ENCODE data around the gene NEK1. TPM values are rescaled to one million over a fixed set of nuclear protein-coding genes. Genes with fewer than 3 reads are reported as not detected.

The NEK1 gene
- total RNA-seq, 2 experiments from 2014 or later, result 7.4 to 26.2 TPM

- DNase-seq (ENCODE audit: low spot score), result no peak
- no TSS peak for BruUV-seq (replicated peaks)
- Histone ChIP-seq H3K9me3 (ENCODE audit: low read length) (no peaks in the 10 kb centered on the region), H3K79me2 (ENCODE audit: insufficient read depth, low read depth, low read length) (no peaks in the 10 kb centered on the region), H3K36me3 (ENCODE audit: insufficient read depth, low read length) (no peaks in the 10 kb centered on the region), H2AFZ (ENCODE audit: low read length) (no peak overlapping the region), H3K4me3 (ENCODE audit: low read depth, low read length, poor library complexity, severe bottlenecking) (no peak overlapping the region), H3K4me1 (ENCODE audit: insufficient read depth, low read length, poor library complexity, severe bottlenecking) (no peaks in the 10 kb centered on the region), H3K27ac (ENCODE audit: low read depth, low read length, poor library complexity, severe bottlenecking) (no peak overlapping the region), H3K4me2 (ENCODE audit: low read length) (no peak overlapping the region), H4K20me1 (ENCODE audit: insufficient read depth, low read length) (no peaks in the 10 kb centered on the region), H3K9me2 (ENCODE audit: insufficient read depth, low read length) (no peaks in the 10 kb centered on the region)
- ChIA-PET POLR2A (interaction anchor here (0.5 kb wide), 1 partner anchor 83 kb away, joined by 4 read pairs; no protein-coding TSS in a partner anchor), CTCF (ENCODE audit: unreplicated experiment) (no interaction called here)
- intact Hi-C loops (cut with micrococcal nuclease; ENCODE audit: unreplicated experiment), result no loop called here
- TF ChIP-seq CTCF (conservative IDR thresholded peaks at IDR 0.05; ENCODE audit: low read length), result no peak
- no peak for TF ChIP-seq EZH2phosphoT487 (IDR thresholded peaks at IDR 0.05; ENCODE audit: borderline replicate concordance, low read depth, low read length)
These were observed 245.6 kb downstream of the NEK1 start for GRCh38 chr4:169366821-169367220.

- H2AFZ ChIP-seq (ENCODE audit: low read length), result no peak overlapping the region
- DNase-seq (ENCODE audit: low spot score), result no peak
- no peaks in the 10 kb centered on the region for H3K9me3 ChIP-seq (ENCODE audit: low read length)
- ChIA-PET CTCF (ENCODE audit: unreplicated experiment) (no interaction called here), POLR2A (interaction anchor here (0.6 kb wide), 1 partner anchor 77 kb away, joined by 3 read pairs; no protein-coding TSS in a partner anchor)
- TF ChIP-seq CTCF (conservative IDR thresholded peaks at IDR 0.05; ENCODE audit: low read length) (no peak), EZH2phosphoT487 (IDR thresholded peaks at IDR 0.05; ENCODE audit: borderline replicate concordance, low read depth, low read length) (no peak)
- no peaks in the 10 kb centered on the region for H3K36me3 ChIP-seq (ENCODE audit: insufficient read depth, low read length)
- no peak overlapping the region for H3K4me3 ChIP-seq (ENCODE audit: low read depth, low read length, poor library complexity, severe bottlenecking)
- H4K20me1 ChIP-seq (ENCODE audit: insufficient read depth, low read length), result no peaks in the 10 kb centered on the region
- H3K9me2 ChIP-seq (ENCODE audit: insufficient read depth, low read length), result no peaks in the 10 kb centered on the region
- no peak overlapping the region for H3K27ac ChIP-seq (ENCODE audit: low read depth, low read length, poor library complexity, severe bottlenecking)
- intact Hi-C loops (cut with micrococcal nuclease; ENCODE audit: unreplicated experiment), result no loop called here
- H3K4me1 ChIP-seq (ENCODE audit: insufficient read depth, low read length, poor library complexity, severe bottlenecking), result no peaks in the 10 kb centered on the region
- no peaks in the 10 kb centered on the region for H3K79me2 ChIP-seq (ENCODE audit: insufficient read depth, low read depth, low read length)
- BruUV-seq (replicated peaks), result no TSS peak
- H3K4me2 ChIP-seq (ENCODE audit: low read length), result no peak overlapping the region
These were observed 249.8 kb downstream of the NEK1 start for GRCh38 chr4:169362607-169363006.

GRCh38 chr4:169361756-169362155 lies 250.6 kb downstream of the NEK1 start:
- CTCF ChIA-PET (ENCODE audit: unreplicated experiment), result no interaction called here

More at GRCh38 chr4:169361756-169362155, 250.6 kb downstream of the NEK1 start:
- no peak for TF ChIP-seq CTCF (conservative IDR thresholded peaks at IDR 0.05; ENCODE audit: low read length)
- TF ChIP-seq EZH2phosphoT487 (IDR thresholded peaks at IDR 0.05; ENCODE audit: borderline replicate concordance, low read depth, low read length), result no peak
- no peaks in the 10 kb centered on the region for H3K79me2 ChIP-seq (ENCODE audit: insufficient read depth, low read depth, low read length)
- intact Hi-C loops (cut with micrococcal nuclease; ENCODE audit: unreplicated experiment), result no loop called here
- POLR2A ChIA-PET, result no interaction called here
- H3K36me3 ChIP-seq (ENCODE audit: insufficient read depth, low read length), result no peaks in the 10 kb centered on the region
- no peaks in the 10 kb centered on the region for H3K4me1 ChIP-seq (ENCODE audit: insufficient read depth, low read length, poor library complexity, severe bottlenecking)
- H3K4me3 ChIP-seq (ENCODE audit: low read depth, low read length, poor library complexity, severe bottlenecking), result no peak overlapping the region
- H3K9me3 ChIP-seq (ENCODE audit: low read length), result no peaks in the 10 kb centered on the region
- no peak overlapping the region for H2AFZ ChIP-seq (ENCODE audit: low read length)
- no peaks in the 10 kb centered on the region for H4K20me1 ChIP-seq (ENCODE audit: insufficient read depth, low read length)
- no peak overlapping the region for H3K27ac ChIP-seq (ENCODE audit: low read depth, low read length, poor library complexity, severe bottlenecking)
- no peak for DNase-seq (ENCODE audit: low spot score)
- BruUV-seq (replicated peaks), result no TSS peak
- no peaks in the 10 kb centered on the region for H3K9me2 ChIP-seq (ENCODE audit: insufficient read depth, low read length)
- H3K4me2 ChIP-seq (ENCODE audit: low read length), result no peak overlapping the region
